SK-N-SH (cell line): ENCODE results near the gene EVI2A. TPM values are rescaled to one million over a fixed set of nuclear protein-coding genes. Genes with fewer than 3 reads are reported as not detected.

ENCODE experiments used
- CTCF ChIA-PET: fragments of 300-600, 350-600 bp; formaldehyde crosslinking; extraction: SDS; loops from one replicate; lab custom pipeline; 2021; lab: Yijun Ruan, JAX
- POLR2A ChIA-PET: fragments of 350-600 bp; sonication (Branson Sonifier 250); formaldehyde crosslinking; extraction: SDS; loops from one replicate; lab custom pipeline; 2020; ENCODE audit warnings: antibody characterized with exemption, inconsistent platforms; lab: Yijun Ruan, JAX
- DNase-seq: peaks from one replicate; pipeline ENCODE4 v3.0.0; 2012
- H2AFZ ChIP-seq: fragments of 200-600 bp; sonication (generic); 2 replicates; pipeline ENCODE4 v1.8.1; 2016; ENCODE audit warnings: antibody characterized with exemption, mild to moderate bottlenecking, low read depth
- H3F3A ChIP-seq: fragments of 200-600 bp; sonication (generic); replicated peaks from 2 replicates; pipeline ENCODE3; 2016; ENCODE audit warnings: antibody characterized with exemption, mild to moderate bottlenecking; ENCODE audit not compliant: insufficient read depth
- H3K27ac ChIP-seq, 2 experiments: fragments of 200-500 bp in 1 of 2; fragments of 200-600 bp in 1 of 2; sonication (Bioruptor generic) in 1 of 2; sonication (generic), shearing (Covaris generic) in 1 of 2; 2 replicates each; pipeline versions ENCODE4 v1.5.1 to v1.6.1; 2014 to 2016; ENCODE audit warnings: low read depth in 2 of 2, inconsistent platforms in 1 of 2, low read length in 1 of 2, mild to moderate bottlenecking in 1 of 2, mixed read lengths in 1 of 2
- H3K27me3 ChIP-seq: fragments of 200-600 bp; sonication (generic), shearing (Covaris generic); 2 replicates; pipeline ENCODE4 v1.6.1; 2016; ENCODE audit warnings: mixed run types; ENCODE audit not compliant: insufficient read depth
- H3K36me3 ChIP-seq, 2 experiments: fragments of 200-500 bp in 1 of 2; fragments of 200-600 bp in 1 of 2; sonication (Bioruptor generic) in 1 of 2; sonication (generic) in 1 of 2; replicated peaks in 1 of 2; 2 replicates each; pipeline versions ENCODE3 to v1.5.1; 2014 to 2016; ENCODE audit warnings: low read length in 1 of 2, mild to moderate bottlenecking in 1 of 2; ENCODE audit not compliant: insufficient read depth in 2 of 2, control insufficient read depth in 1 of 2
- H3K4me1 ChIP-seq, 2 experiments: fragments of 200-500 bp in 1 of 2; fragments of 200-600 bp in 1 of 2; sonication (Bioruptor generic) in 1 of 2; sonication (generic), shearing (Covaris generic) in 1 of 2; 2 replicates each; pipeline versions ENCODE4 v1.5.1 to v1.6.1; 2014 to 2016; ENCODE audit warnings: low read depth in 1 of 2, low read length in 1 of 2, mixed run types in 1 of 2; ENCODE audit not compliant: insufficient read depth in 2 of 2, control insufficient read depth in 1 of 2
- H3K4me2 ChIP-seq: fragments of 200-600 bp; sonication (generic), shearing (Covaris generic); 2 replicates; pipeline ENCODE4 v1.6.1; 2017; ENCODE audit warnings: mixed run types
- H3K4me3 ChIP-seq, 2 experiments: fragments of 200-500 bp in 1 of 2; fragments of 200-600 bp in 1 of 2; sonication (Bioruptor generic) in 1 of 2; sonication (generic), shearing (Covaris generic) in 1 of 2; 2 replicates each; pipeline versions ENCODE4 v1.5.1 to v1.8.1; 2014 to 2016; ENCODE audit warnings: low read depth in 2 of 2, inconsistent platforms in 1 of 2, low read length in 1 of 2, mild to moderate bottlenecking in 1 of 2, mixed read lengths in 1 of 2, moderate library complexity in 1 of 2
- H3K79me2 ChIP-seq: fragments of 200-600 bp; sonication (generic); 2 replicates; pipeline ENCODE4 v1.8.1; 2017; ENCODE audit warnings: mild to moderate bottlenecking; ENCODE audit not compliant: insufficient read depth
- H3K9ac ChIP-seq: fragments of 200-600 bp; sonication (generic); 2 replicates; pipeline ENCODE4 v1.6.1; 2017; ENCODE audit warnings: mixed run types
- H3K9me2 ChIP-seq: fragments of 200-600 bp; sonication (generic); 2 replicates; pipeline ENCODE4 v1.6.1; 2017; ENCODE audit warnings: mixed run types
- H3K9me3 ChIP-seq: fragments of 200-600 bp; sonication (generic); 2 replicates; pipeline ENCODE4 v1.6.1; 2017; ENCODE audit warnings: mixed run types, mild to moderate bottlenecking, moderate library complexity
- H4K20me1 ChIP-seq: fragments of 200-600 bp; sonication (generic); 2 replicates; pipeline ENCODE4 v1.6.1; 2017; ENCODE audit warnings: mild to moderate bottlenecking, mixed run types; ENCODE audit not compliant: insufficient read depth
- ELF1 ChIP-seq: IDR thresholded peaks from 2 replicates; pipeline ENCODE4 v1.4.0; 2012
- FOSL2 ChIP-seq: IDR thresholded peaks from 2 replicates; pipeline ENCODE4 v1.4.0; 2012; ENCODE audit warnings: low read depth, mild to moderate bottlenecking, moderate library complexity, borderline replicate concordance
- FOXM1 ChIP-seq: IDR thresholded peaks from 2 replicates; pipeline ENCODE4 v1.4.0; 2012; ENCODE audit warnings: low read depth, mild to moderate bottlenecking
- GABPA ChIP-seq: IDR thresholded peaks from 2 replicates; pipeline ENCODE4 v1.4.0; 2012; ENCODE audit warnings: low read depth, mild to moderate bottlenecking
- JUND ChIP-seq: IDR thresholded peaks from 2 replicates; pipeline ENCODE4 v1.4.0; 2012
- MAX ChIP-seq: IDR thresholded peaks from 2 replicates; pipeline ENCODE4 v1.4.0; 2012; ENCODE audit warnings: low read depth
- MXI1 ChIP-seq: IDR thresholded peaks from 2 replicates; pipeline ENCODE4 v1.6.1; 2012; ENCODE audit warnings: mild to moderate bottlenecking, low read depth, low read length, improper control_type of control experiment
- NFIC ChIP-seq: IDR thresholded peaks from 2 replicates; pipeline ENCODE4 v1.4.0; 2012; ENCODE audit warnings: borderline replicate concordance
- RAD21 ChIP-seq: IDR thresholded peaks from 2 replicates; pipeline ENCODE4 v1.6.1; 2012; ENCODE audit warnings: mild to moderate bottlenecking, low read length
- RCOR1 ChIP-seq: fragments of 150-350 bp; IDR thresholded peaks from 2 replicates; pipeline ENCODE4 v1.6.1; 2017; ENCODE audit warnings: antibody characterized with exemption, low read length
- REST ChIP-seq: IDR thresholded peaks from 2 replicates; pipeline ENCODE4 v1.6.1; 2012; ENCODE audit warnings: mild to moderate bottlenecking, low read depth, low read length, moderate library complexity
- TCF12 ChIP-seq: IDR thresholded peaks from 2 replicates; pipeline ENCODE4 v1.4.0; 2012
- YY1 ChIP-seq: IDR thresholded peaks from 2 replicates; pipeline ENCODE4 v1.4.0; 2012; ENCODE audit warnings: low read depth, mild to moderate bottlenecking
- WGBS: methylation state at CpG from one replicate; pipeline ENCODE4 v1.1.6; 2017; ENCODE audit warnings: low lambda C conversion rate; 5-methylcytosine and 5-hydroxymethylcytosine counted together
- polyA plus RNA-seq, 3 experiments: library from polyadenylated mRNA; depleted of rRNA; stranded (reverse); fragments of >200 nt; gene quantifications; 2 replicates each; pipeline ENCODE4 v1.2.3, GENCODE V29; 2012
- TF ChIP-seq, protein P1 (sequence below): IDR thresholded peaks from 2 replicates; pipeline ENCODE4 v1.4.0; 2012; ENCODE audit warnings: low read depth, borderline replicate concordance

The EVI2A gene
- polyA plus RNA-seq, 1 of the 3 experiments (the other 2 are of a cell fraction) = 1.3 TPM

DNA sequence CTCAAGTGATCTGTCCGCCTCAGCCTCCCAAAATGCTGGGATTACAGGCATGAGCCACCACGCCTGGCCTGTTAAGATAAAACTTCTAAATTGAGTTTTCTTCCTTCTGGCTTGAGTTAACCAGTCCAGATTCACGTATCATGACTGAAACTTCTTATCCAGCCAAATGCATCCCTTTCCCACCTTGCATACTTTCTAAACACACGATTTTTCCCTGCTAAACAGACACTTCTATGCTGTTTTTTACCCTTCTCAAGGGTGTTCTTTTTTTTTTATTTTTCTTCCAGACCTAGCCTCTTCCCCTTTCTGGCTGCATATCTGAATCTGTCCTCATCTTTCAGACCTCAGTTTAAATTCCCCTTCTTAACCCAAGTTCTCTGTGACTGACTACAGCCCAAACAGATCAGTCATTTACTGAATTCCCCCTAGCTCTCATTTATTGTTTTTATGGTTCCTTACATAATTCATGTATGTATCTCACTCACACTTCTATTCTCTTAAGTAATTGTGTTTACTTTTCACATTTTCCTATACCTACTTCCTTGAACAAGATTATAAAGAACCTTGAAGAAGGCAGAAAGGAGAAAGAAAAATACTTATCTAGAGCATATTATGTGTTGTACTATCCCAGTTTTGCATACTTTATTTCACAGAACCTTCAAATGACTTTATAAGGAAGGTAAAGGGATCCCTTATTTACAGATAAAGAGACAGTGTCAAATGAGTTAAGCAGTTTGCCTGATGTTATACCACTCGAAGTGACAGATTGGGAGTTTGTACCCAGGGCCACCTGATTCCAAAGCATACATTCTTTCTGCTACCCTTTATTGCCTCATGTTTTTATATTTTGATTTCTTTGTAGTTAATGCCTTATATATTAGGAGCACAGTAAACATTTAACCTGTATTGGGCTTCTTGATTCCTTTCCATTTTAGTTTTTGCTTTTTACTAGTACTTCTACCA, 12.8 kb downstream of the EVI2A start (continued):
- TF ChIP-seq, protein P1, sequence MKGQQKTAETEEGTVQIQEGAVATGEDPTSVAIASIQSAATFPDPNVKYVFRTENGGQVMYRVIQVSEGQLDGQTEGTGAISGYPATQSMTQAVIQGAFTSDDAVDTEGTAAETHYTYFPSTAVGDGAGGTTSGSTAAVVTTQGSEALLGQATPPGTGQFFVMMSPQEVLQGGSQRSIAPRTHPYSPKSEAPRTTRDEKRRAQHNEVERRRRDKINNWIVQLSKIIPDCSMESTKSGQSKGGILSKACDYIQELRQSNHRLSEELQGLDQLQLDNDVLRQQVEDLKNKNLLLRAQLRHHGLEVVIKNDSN = no peak
- no peak for TF ChIP-seq FOXM1
- no peak for TF ChIP-seq RAD21
- no peak for TF ChIP-seq NFIC

DNA sequence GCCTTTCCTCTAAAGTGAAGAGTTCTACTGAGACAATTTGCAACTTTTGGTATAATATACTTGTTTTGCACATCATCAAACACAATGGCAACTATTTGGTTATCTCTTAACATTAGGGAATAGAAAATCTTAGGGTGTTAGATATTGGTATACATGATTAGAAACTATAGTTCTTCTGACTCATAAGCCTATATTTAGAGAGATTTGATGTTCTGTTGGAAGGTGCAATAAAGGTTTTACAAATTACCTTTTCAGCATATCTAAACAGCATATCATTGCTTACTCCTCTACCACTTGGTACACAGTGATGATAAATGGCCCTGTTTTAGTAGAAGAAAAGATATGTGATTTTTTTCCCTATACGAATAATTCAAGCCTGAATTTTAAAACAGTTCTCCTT, 13.8 kb downstream of the EVI2A start:
- Histone ChIP-seq H3F3A (peaks cover 3% of the 10 kb centered on the region), H3K4me1 (no peaks in the 10 kb centered on the region), H3K4me3 (no peak overlapping the region), H3K79me2 (peaks cover 8% of the 10 kb centered on the region; the same call in 1 of the 2 replicates), H4K20me1 (no peaks in the 10 kb centered on the region), H3K9ac (no peak overlapping the region), H3K27ac (no peak overlapping the region), H3K9me3 (no peaks in the 10 kb centered on the region), H3K9me2 (no peaks in the 10 kb centered on the region), H3K27me3 (no peaks in the 10 kb centered on the region), H2AFZ (no peak overlapping the region), H3K4me2 (no peak overlapping the region), H3K36me3 (peaks cover 0 to 12% of the 10 kb centered on the region in 2 experiments)
- TF ChIP-seq GABPA (no peak), TCF12 (no peak), MXI1 (no peak), YY1 (no peak), ELF1 (no peak), RAD21 (no peak), MAX (no peak), REST (no peak), RCOR1 (no peak), FOSL2 (no peak), JUND (no peak)
- 93% methylated on average over 1 of the region's 1 CpG for WGBS
- DNase-seq = no peak
- ChIA-PET POLR2A (no interaction called here), CTCF (no interaction called here)
